Measurements from ENCODE around the gene TRIM47. TPM values are rescaled to one million over a fixed set of nuclear protein-coding genes. Genes with fewer than 3 reads are reported as not detected.

Gene TRIM47
- total RNA-seq, 4 donors from 2014 or later, result 33.2 to 62.5 (median 41.5) TPM

DNA sequence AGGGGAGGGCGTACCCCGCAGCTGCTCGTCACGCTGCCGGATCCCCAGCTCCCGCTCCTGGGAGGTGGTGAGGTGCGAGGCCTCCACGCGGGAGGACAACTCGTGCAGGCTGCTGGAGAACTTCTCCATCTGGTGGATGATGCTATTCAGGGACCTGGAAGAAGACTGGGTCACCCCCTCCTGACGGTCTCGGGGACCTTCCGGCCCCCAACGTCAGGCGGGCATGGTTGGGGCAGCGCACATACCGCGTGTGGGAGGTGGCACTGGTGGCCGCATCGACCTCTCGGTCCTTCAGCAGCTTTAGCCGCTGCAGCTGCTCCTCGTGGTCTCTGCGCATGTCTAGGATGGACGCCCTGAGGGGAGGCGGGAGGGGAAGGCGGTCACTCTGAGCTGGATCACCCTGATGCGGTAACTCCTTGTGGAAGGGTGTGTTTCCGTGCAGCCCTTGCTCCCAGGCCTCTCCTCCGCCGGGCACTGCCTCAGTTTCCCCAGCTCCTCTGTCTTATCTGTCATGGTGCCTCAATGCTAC lies 39.6 kb upstream of the TRIM47 start:
- no peak overlapping the region for H3K4me3 ChIP-seq (ENCODE audit: low read depth, poor library complexity, severe bottlenecking)
- TF ChIP-seq, protein P1, sequence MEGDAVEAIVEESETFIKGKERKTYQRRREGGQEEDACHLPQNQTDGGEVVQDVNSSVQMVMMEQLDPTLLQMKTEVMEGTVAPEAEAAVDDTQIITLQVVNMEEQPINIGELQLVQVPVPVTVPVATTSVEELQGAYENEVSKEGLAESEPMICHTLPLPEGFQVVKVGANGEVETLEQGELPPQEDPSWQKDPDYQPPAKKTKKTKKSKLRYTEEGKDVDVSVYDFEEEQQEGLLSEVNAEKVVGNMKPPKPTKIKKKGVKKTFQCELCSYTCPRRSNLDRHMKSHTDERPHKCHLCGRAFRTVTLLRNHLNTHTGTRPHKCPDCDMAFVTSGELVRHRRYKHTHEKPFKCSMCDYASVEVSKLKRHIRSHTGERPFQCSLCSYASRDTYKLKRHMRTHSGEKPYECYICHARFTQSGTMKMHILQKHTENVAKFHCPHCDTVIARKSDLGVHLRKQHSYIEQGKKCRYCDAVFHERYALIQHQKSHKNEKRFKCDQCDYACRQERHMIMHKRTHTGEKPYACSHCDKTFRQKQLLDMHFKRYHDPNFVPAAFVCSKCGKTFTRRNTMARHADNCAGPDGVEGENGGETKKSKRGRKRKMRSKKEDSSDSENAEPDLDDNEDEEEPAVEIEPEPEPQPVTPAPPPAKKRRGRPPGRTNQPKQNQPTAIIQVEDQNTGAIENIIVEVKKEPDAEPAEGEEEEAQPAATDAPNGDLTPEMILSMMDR (IDR thresholded peaks at IDR 0.05), result no peak
- no peak for TF ChIP-seq POLR2A (IDR thresholded peaks at IDR 0.05)
- intact Hi-C loops (cut with DNase I; ENCODE audit: low total_unique reads), result no loop called here
- DNase-seq (ENCODE audit: low spot score in 2 of 2), result no peak
- 97 to 98% methylated on average over 18 to 20 of the region's 31 CpGs for WGBS, 2 donors

DNA sequence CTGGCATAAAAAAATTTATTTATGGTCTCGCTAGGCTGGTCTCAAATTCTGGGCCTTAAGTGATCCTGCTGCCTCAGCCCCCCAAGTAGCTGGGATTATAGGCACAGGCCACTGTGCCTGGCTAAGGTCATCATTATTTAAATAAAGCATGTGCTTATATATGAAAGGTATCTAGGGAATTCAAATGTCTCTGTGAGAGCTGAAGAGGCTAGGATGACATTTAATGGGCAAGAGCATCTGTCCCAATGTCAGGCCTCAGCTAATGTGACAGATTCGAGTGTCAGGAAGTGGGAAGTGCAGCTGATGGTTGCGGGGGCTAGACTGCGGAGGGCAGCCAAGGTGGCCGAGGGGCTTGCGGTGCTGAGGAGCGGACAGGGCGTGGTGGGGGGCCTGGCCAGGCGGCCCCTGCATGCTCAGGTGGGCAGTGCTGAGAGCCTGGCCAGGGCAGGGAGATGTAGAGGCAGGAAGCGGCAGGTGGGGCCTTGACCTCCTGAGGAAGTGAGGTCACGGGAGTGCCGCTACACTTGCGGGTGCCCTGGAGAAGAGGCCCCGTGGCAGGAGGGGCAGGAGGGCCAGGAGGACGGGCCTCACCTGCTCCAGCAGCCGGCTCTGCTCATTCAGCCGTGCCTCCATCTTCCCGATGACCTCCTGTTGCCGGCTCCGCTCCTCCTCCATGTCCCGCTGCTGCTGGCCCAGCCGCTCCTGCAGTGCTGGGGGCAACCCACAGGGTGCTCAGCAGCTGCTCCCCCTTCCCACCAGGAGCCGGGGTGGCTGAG lies 38.9 kb upstream of the TRIM47 start:
- no peak overlapping the region for H3K4me3 ChIP-seq (ENCODE audit: low read depth, poor library complexity, severe bottlenecking)
- intact Hi-C loops (cut with DNase I; ENCODE audit: low total_unique reads), result no loop called here
- DNase-seq (ENCODE audit: low spot score in 2 of 2), result no peak
- TF ChIP-seq POLR2A (IDR thresholded peaks at IDR 0.05), result no peak
- TF ChIP-seq, protein P1 (IDR thresholded peaks at IDR 0.05), result no peak
- 89 to 95% methylated on average over 21 to 22 of the region's 23 CpGs for WGBS, 2 donors

GRCh38 chr17:75915268-75915667 lies 36.9 kb upstream of the TRIM47 start:
- WGBS, 2 donors, result 85 to 96% methylated on average over 7 to 8 of the region's 8 CpGs
- no peak overlapping the region for H3K4me3 ChIP-seq (ENCODE audit: low read depth, poor library complexity, severe bottlenecking)
- intact Hi-C loops (cut with DNase I; ENCODE audit: low total_unique reads), result no loop called here
- DNase-seq (ENCODE audit: low spot score in 2 of 2), result no peak
- TF ChIP-seq, protein P1 (IDR thresholded peaks at IDR 0.05), result no peak
- no peak for TF ChIP-seq POLR2A (IDR thresholded peaks at IDR 0.05)

DNA sequence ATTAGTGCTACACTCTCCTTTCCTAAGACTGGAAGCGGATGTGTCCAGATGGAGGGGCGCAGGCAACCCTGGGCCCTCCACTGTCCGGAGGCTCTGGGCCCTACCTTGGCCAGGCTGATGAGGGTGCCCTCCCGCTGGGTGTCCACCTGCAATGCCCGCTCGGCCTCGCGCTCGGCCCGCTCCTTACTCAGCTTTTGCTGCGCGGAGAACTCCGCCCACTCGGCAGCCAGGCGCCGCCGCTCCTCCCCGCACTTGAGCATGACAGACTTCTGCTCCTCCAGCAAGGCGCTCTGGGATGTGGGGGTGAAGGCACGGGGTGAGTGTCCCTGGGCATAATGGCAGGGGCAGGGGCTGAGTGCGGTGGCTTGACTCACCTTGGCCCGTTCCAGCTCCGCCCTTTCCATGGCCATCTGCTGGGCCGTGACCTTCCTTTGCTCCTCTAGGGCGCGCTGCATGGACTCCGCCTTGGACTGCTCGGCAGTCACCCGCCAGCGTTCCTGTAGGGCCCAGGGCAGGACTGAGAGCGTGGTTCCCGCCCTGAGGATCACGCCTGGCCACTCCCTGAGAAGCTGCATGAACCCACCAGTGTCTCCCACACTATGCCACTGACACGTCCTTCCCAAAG lies 36.4 kb upstream of the TRIM47 start:
- no peak overlapping the region for H3K4me3 ChIP-seq (ENCODE audit: low read depth, poor library complexity, severe bottlenecking)
- intact Hi-C loops (cut with DNase I; ENCODE audit: low total_unique reads), result no loop called here
- DNase-seq (ENCODE audit: low spot score in 2 of 2), result no peak
- 84 to 94% methylated on average over 34 of the region's 34 CpGs for WGBS, 2 donors
- TF ChIP-seq, protein P1 (IDR thresholded peaks at IDR 0.05), result no peak
- no peak for TF ChIP-seq POLR2A (IDR thresholded peaks at IDR 0.05)

DNA sequence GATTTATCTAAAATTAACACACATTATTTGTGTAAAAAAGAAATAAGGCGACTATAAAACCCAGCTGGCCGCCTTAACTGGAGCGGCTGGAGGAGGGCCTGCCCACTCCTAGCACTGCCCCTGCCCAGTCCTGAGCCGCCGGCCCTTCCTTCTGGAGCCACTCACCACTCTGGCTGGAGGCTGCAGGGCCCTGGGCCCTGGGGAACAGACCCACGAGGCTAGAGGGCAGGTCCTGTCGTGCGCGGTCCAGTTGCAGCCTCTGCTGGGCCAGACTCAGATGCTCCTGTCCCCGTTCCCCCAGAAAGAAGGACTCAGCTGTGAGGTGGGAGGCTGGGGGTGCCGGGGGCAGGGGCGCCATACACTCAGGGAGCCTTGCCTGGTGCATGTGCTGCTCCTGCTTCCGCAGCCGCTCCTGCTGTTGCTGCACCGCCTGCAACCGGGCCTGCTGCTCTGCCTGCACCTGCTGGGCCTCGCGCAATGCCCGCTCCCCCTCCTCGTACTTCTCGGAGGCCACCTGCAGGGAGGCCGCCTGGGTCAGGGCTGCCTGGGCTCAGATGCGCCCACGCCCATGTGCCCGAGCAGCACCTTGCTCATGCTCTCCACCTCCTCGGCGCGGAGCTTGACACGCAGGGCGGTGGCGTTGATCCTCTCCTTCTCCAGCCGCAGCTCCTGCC lies 35.3 kb upstream of the TRIM47 start:
- no peak for TF ChIP-seq POLR2A (IDR thresholded peaks at IDR 0.05)
- TF ChIP-seq, protein P1 (IDR thresholded peaks at IDR 0.05), result no peak
- no peak for DNase-seq (ENCODE audit: low spot score in 2 of 2)

More for the DNA sequence above, 35.3 kb upstream of the TRIM47 start:
- intact Hi-C loops (cut with DNase I; ENCODE audit: low total_unique reads), result no loop called here
- 90 to 96% methylated on average over 20 to 31 of the region's 32 CpGs for WGBS, 2 donors
- no peak overlapping the region for H3K4me3 ChIP-seq (ENCODE audit: low read depth, poor library complexity, severe bottlenecking)

All from lower leg skin (tissue), 4 donors.